GM21576 (cell line): ENCODE results near the gene WDR19.
A peak's percentile ranks its signal among the peaks of the same experiment; 100 is the strongest.
"Not testable (repeated sequence)": the region's sequence is repeated elsewhere in the genome, so short reads cannot be mapped to it uniquely, and the experiment has no call there.

Source experiments
- ATAC-seq: cut with Tn5 transposase; IDR thresholded peaks from one replicate; pipeline ENCODE4 v1.9.1; 2021; ENCODE audit warnings: mild to moderate bottlenecking, moderate library complexity; ENCODE audit not compliant: unreplicated experiment

WDR19 gene

GRCh38 chr4:39181905-39182638 lies at the start of gene WDR19:
Gene WDR19, plus strand, starts transcription at chr4:39182529. Its CDS starts 29 bp downstream, at chr4:39182558.
- peak; percentile 99 for ATAC-seq

- no peak for ATAC-seq
Measured at GRCh38 chr4:39133623-39134022, 48.7 kb upstream of the WDR19 start.

- ATAC-seq = no peak
Measured at GRCh38 chr4:39134683-39135306, 47.5 kb upstream of the WDR19 start.

GRCh38 chr4:39138227-39138626 lies 44.1 kb upstream of the WDR19 start:
- ATAC-seq = not testable (repeated sequence)

GRCh38 chr4:39146211-39146610 lies 36.1 kb upstream of the WDR19 start:
- no peak for ATAC-seq

- ATAC-seq = no peak
Measured at GRCh38 chr4:39154009-39154408, 28.3 kb upstream of the WDR19 start.

GRCh38 chr4:39157520-39157919 lies 24.8 kb upstream of the WDR19 start:
- ATAC-seq = no peak

- ATAC-seq = no peak
Measured at GRCh38 chr4:39166177-39166576, 16.2 kb upstream of the WDR19 start.

- no peak for ATAC-seq
Measured at GRCh38 chr4:39166669-39167068, 15.7 kb upstream of the WDR19 start.

- no peak for ATAC-seq
Measured at GRCh38 chr4:39169426-39169825, 12.9 kb upstream of the WDR19 start.

- ATAC-seq = no peak
Measured at GRCh38 chr4:39170301-39170700, 12.0 kb upstream of the WDR19 start.

- ATAC-seq = no peak
Measured at GRCh38 chr4:39178706-39179105, 3.6 kb upstream of the WDR19 start.

- no peak for ATAC-seq
Measured at GRCh38 chr4:39179681-39180080, 2.6 kb upstream of the WDR19 start.

- ATAC-seq = not testable (repeated sequence)
Measured at GRCh38 chr4:39180629-39181028, 1.7 kb upstream of the WDR19 start.

- no peak for ATAC-seq
Measured at GRCh38 chr4:39181520-39181904, 817 bp upstream of the WDR19 start.

GRCh38 chr4:39201963-39202362 lies 19.6 kb downstream of the WDR19 start:
- ATAC-seq = no peak

- ATAC-seq = no peak
Measured at GRCh38 chr4:39204543-39204942, 22.2 kb downstream of the WDR19 start.

- no peak for ATAC-seq
Measured at GRCh38 chr4:39205000-39205399, 22.7 kb downstream of the WDR19 start.

GRCh38 chr4:39205476-39205875 lies 23.1 kb downstream of the WDR19 start:
- ATAC-seq = no peak

- ATAC-seq = no peak
Measured at GRCh38 chr4:39227906-39228305, 45.6 kb downstream of the WDR19 start.

GRCh38 chr4:39228377-39228776 lies 46.0 kb downstream of the WDR19 start:
- ATAC-seq = no peak

GRCh38 chr4:39230462-39230861 lies 48.1 kb downstream of the WDR19 start:
- ATAC-seq = no peak

GRCh38 chr4:39231660-39232059 lies 49.3 kb downstream of the WDR19 start:
- ATAC-seq = no peak
